ENCODE data around the gene KRTAP10-8.
A peak's percentile ranks its signal among the peaks of the same experiment; 100 is the strongest.
"Not testable (repeated sequence)": the region's sequence is repeated elsewhere in the genome, so short reads cannot be mapped to it uniquely, and the experiment has no call there.

KRTAP10-8 gene

DNA sequence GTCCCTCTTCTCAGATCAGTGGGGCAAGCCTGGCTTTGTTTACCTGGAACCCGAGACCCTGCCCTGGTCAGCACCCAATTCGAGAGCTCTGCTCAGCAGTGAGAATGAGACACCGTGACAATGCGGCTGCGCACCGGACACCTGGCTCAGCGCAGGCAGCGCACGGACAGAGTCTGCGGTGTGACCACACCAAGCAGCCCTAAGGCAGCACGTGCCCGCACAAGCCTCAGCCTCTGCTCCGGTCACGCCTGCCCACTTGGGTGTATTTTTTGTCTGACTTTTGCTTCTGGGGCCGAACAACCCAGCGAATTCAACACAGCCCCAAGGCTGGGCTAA is 4.7 kb downstream of the KRTAP10-8 start:
- no peak for DNase-seq

GRCh38 chr21:44617071-44617501 is 5.2 kb downstream of the KRTAP10-8 start:
- DNase-seq = no peak

DNA sequence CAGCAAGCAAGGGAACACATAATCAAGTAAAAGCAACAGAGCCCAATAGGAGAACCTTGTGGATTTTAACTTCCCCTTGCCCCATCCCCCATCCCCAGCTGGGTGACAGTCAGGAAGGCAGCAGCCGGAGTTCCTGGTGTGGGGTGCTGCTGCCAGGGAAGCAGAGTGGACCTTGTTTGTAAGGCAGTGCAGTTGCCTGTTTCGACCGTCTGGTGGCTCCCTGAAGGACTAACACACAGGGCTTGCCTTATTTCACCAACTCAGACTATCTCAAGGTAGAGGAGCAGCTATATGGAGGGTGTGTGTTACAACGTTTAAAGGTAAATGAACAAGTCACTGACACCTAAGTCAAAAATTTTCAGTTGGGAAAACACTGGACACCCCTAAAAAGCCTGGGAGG is 6.6 kb downstream of the KRTAP10-8 start:
- DNase-seq = peak in 1 of 58 donors; percentile 12

GRCh38 chr21:44618909-44619308 is 7.0 kb downstream of the KRTAP10-8 start:
- no peak for DNase-seq

- no peak for DNase-seq
These were observed 8.0 kb downstream of the KRTAP10-8 start for GRCh38 chr21:44619886-44620285.

GRCh38 chr21:44623575-44623974 is 11.7 kb downstream of the KRTAP10-8 start:
- DNase-seq = no peak

DNA sequence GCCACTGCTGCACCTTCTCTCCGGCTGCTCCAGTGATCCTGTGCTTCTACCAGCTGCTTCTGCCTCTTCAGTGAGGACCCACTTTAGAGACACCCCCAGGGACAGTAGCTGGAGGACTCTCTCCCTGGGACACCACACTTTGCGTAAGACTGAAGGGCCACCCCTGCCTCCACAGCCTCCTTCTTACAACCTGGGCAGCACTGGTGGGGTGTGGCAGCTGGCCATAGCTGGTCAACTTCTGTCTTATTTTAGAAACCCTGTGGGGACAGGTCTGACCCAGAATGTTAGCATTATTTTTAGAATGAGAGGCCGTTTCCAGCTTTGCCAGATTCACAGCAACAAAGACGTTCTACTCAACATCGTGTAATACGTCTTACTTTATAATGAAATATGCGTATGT is 13.9 kb downstream of the KRTAP10-8 start:
- DNase-seq = no peak

- DNase-seq = no peak
These were observed 14.4 kb downstream of the KRTAP10-8 start for GRCh38 chr21:44626262-44626661.

GRCh38 chr21:44626673-44627143 is 14.8 kb downstream of the KRTAP10-8 start, which contains the start of gene KRTAP10-9:
Gene KRTAP10-9, plus strand, starts transcription at chr21:44627093. Its CDS starts 79 bp downstream, at chr21:44627172.
- DNase-seq = no peak

DNA sequence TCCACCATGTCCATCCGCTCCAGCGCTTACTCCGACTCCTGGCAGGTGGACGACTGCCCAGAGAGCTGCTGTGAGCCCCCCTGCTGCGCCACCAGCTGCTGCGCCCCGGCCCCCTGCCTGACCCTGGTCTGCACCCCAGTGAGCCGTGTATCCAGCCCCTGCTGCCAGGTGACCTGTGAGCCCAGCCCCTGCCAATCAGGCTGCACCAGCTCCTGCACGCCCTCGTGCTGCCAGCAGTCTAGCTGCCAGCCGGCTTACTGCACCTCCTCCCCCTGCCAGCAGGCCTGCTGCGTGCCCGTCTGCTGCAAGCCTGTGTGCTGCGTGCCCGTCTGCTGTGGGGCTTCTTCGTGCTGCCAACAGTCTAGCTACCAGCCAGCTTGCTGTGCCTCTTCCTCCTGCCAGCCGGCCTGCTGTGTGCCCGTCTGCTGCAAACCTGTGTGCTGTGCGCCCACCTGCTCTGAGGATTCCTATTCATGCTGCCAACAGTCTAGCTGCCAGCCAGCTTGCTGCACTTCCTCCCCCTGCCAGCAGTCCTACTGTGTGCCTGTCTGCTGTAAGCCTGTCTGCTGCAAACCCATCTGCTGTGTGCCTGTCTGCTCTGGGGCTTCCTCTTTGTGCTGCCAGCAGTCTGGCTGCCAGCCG is 15.4 kb downstream of the KRTAP10-8 start:
- DNase-seq = not testable (repeated sequence)

- DNase-seq = not testable (repeated sequence)
These were observed 16.0 kb downstream of the KRTAP10-8 start for GRCh38 chr21:44627831-44628233.

DNA sequence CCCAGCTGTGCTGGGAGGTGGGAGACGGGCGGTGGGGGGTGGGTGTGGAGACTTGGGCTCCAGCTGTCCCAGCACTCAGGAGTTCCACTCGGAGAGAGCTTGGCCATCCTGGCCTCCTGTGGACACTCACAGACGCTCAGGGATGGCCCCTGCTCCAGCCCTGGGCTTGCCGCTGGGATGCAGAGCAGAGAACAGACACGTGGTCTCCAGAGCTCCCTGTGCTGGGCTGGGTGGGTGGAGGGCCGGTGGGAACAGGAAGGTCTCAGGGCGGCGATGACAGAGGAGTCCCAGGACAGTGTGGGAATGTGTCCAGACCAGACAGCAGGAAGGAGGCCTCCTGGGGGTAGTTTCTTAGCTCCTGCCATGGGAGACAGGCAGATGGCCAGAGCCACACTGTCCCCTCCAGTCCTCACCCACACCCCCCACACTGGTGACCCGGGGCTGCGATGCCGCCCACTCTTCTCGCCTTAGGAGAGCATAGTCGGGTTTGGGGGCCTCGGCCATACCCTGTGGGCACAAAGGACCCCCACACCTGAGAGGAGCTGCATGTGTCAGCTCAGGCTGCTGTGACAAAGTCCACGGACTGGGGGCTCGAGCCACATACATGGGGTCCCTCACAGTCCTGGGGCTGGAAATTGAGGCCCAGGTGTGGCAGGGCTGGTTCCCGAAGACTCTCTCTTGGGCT is 17.0 kb downstream of the KRTAP10-8 start:
- DNase-seq = no peak

DNA sequence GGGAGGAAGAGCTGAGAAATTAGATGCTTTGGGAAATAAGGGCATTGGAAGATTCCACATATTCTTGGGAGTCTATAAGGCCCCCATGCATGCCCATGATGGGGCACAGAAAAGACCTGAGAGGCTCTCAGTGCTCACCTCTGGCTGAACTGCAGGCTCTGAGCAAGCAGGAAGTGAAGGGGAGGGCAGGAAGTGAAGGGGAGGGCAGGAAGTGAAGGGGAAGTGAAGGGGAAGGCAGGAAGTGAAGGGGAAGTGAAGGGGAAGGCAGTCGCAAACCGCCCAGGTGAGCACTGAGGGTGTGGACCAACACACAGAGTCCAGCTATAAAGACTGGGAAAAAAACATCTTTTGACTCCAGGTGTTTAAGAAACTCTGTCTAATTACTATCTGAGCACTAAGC is 18.6 kb downstream of the KRTAP10-8 start:
- DNase-seq = no peak

GRCh38 chr21:44632067-44632466 is 20.2 kb downstream of the KRTAP10-8 start:
- DNase-seq = no peak

DNA sequence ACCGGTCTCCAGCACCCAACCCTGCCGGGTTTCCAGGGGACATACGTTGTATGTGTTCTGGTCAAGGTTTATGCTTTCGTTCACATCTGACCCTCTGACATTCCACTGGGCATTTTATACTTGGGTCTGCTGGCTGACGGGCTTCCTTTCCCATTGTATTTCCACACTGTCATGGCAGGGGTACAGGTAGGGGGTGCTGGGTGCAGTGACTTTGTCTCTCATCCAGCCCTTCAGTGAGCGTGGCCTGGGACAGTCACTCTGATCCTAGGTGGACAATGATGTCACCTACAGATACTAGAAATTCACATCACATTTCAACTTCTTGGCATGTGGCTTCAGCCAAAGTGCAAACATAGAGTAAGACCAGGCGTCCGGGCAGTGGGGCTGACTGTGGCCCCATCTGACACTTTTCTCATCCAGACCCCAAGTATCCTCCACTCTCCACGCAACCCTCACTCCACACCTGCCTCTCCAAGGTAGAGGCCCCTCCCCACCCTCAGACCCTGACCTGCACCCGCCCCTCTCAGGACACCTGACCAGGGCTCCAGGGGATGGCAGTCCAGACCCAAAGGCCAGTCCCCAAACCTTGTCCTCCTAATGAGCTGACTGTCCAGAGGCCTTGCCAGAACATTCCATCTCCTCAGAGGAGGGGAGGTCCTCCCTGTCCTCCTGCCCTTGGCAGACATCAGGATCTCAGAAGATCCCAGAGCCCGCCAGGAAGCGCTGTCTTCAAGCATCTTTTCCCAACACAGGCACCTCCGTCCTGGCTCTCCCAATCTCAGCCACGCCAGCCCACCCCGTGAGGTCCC is 24.5 kb downstream of the KRTAP10-8 start:
- no peak for DNase-seq

- DNase-seq = peak in 18 of 58 donors; percentile 2 to 45 (median 28)
These were observed 25.4 kb downstream of the KRTAP10-8 start, which contains the start of gene KRTAP10-10 for GRCh38 chr21:44637018-44637850. Gene KRTAP10-10, plus strand, starts transcription at chr21:44637356. Its CDS starts 62 bp downstream, at chr21:44637418.

DNA sequence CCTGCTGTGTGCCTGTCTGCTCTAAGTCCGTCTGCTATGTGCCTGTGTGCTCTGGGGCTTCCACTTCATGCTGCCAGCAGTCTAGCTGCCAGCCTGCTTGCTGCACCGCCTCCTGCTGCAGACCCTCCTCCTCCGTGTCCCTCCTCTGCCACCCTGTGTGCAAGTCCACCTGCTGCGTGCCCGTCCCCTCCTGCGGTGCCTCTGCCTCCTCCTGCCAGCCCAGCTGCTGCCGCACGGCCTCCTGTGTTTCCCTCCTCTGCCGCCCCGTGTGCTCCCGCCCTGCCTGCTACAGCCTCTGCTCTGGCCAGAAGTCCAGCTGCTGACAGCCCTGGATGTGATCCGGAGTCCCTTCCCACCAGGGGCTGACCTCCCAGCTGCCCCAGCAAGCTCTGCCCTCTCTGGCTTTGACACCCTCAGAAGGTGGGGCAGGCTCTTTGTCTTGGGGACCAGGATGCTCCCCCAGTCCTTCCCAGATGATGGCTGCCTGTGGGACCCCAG is 26.0 kb downstream of the KRTAP10-8 start:
- not testable (repeated sequence) for DNase-seq

DNA sequence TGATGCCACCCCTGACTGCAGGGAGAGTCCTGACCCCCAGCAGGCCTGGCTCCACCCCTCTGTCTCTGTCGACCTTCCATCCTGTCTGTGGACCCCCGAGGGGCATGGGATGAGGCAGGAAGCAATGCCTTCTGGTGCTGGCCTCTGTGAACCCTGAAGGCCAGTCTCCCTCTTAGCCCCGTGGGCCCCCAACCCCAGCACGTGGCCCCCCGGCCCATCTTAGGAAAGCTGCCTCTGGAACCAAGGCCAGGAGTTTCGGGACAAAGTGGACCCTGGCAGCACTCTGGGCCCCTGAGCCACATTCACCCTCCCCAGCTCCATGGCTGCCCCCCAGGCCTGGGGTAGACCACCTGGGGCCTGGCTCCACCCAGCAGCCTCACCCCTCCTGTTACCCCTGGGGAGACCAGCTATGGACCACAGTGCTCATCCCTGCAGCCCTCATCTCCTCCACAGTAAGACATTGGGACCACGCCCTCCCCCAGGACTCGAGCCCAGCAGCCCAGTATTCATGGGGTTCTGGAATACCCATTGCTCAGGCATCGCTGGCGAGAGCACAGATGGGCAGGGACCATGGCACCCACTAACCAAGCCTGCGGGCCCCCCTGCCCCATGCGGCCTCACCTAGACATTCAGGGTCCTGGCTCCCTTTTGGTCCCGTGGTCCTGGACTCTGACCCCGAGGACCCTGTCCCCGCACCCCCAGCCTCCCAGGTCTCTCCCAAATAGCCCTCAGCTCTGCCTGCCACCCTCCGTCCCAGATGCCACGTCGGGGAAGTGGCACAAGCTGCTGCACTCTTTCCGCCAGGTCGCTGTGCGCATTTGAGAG is 26.8 kb downstream of the KRTAP10-8 start:
- DNase-seq = not testable (repeated sequence)

DNA sequence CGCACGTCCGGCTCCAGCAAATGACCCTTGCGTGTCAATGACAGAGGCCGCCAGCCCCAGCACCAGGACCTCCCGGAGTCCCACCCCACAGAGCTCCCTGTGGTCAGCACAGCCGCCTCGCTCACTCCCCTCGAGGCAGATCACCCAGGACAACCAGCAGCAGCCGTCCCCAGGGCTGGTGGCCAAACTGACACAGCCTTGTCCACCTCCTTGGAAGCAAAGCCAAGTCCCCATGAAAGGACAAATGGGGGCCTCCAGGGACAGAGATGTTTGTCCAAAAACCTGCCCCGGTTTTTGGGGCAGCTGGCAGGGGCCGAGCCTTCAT is 27.4 kb downstream of the KRTAP10-8 start:
- DNase-seq = no peak

DNA sequence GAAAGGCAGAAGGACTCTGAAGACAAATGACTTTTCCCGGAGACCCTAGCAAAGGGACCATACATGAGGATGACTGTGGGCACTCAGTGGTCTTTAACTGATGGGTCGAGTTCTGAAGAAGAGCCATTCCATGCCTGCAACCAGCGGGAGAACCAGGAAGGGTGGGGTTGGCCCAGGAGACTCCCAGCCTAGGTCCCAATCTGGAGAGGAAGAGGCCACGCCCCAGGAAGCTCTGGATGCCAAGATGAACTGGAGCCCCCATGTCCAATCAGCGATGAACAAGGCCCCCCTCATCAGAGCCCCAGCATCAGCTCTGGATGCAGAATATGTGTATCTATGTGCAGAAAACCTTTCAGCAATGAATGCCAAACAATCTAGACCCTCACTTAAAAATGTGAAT is 28.9 kb downstream of the KRTAP10-8 start:
- no peak for DNase-seq

Measured in anterior cingulate cortex (tissue), 58 donors.